Upper lobe of right lung (tissue), 1 donor: ENCODE measurements around the gene ERGIC1. TPM values are rescaled to one million over a fixed set of nuclear protein-coding genes. Genes with fewer than 3 reads are reported as not detected.

Experiments
- ATAC-seq: fragments of 200-7000 bp; cut with Tn5 transposase; one replicate; pipeline ENCODE4 v1.9.1; 2020; ENCODE audit warnings: mild to moderate bottlenecking, moderate library complexity
- DNase-seq: peaks from one replicate; pipeline ENCODE4 v3.0.0-alpha.2; 2020
- H3K27ac ChIP-seq: fragments of 200-600 bp; one replicate; pipeline ENCODE4 v1.8.0; 2022
- H3K27me3 ChIP-seq: fragments of 200-600 bp; one replicate; pipeline ENCODE4 v1.8.0; 2022; ENCODE audit warnings: mild to moderate bottlenecking
- H3K36me3 ChIP-seq: fragments of 200-600 bp; one replicate; pipeline ENCODE4 v1.8.0; 2022
- H3K4me1 ChIP-seq: fragments of 200-600 bp; one replicate; pipeline ENCODE4 v1.8.0; 2022
- H3K4me3 ChIP-seq: fragments of 200-600 bp; one replicate; pipeline ENCODE4 v1.8.0; 2022; ENCODE audit warnings: mild to moderate bottlenecking
- H3K9me3 ChIP-seq: fragments of 200-600 bp; one replicate; pipeline ENCODE4 v1.8.0; 2022
- CTCF ChIP-seq: fragments of 200-600 bp; IDR thresholded peaks from one replicate; pipeline ENCODE4 v1.8.0; 2022; ENCODE audit warnings: antibody characterized with exemption
- intact Hi-C: fragments of 100-400 bp; cut with DNase I; formaldehyde crosslinking; loops from one replicate; pipeline ENCODE4 v1.11.0; 2022
- total RNA-seq: library from RNA; stranded (reverse); fragmentation: NEBNext Ultra II Directional; extraction: Animal tissue kit (Norgen Biotek cat#: 25700); gene quantifications from one replicate; pipeline ENCODE4 v1.2.1, GENCODE V29; 2021
- donor health status: DM: no; HTN: yes; CAD: no; lungs with severe emphysema.

Gene ERGIC1
- total RNA-seq, 1 donor from 2014 or later, result 186 TPM

- no peak overlapping the region for H3K27ac ChIP-seq
- TF ChIP-seq CTCF, result no peak
- H3K9me3 ChIP-seq, result no peaks in the 10 kb centered on the region
- no peaks in the 10 kb centered on the region for H3K27me3 ChIP-seq
- H3K36me3 ChIP-seq, result peaks cover 61% of the 10 kb centered on the region
- no peak for DNase-seq
- intact Hi-C loops, result no loop called here
- H3K4me3 ChIP-seq, result no peak overlapping the region
- peaks cover 3% of the 10 kb centered on the region for H3K4me1 ChIP-seq
- ATAC-seq, result no peak
Measured at GRCh38 chr5:172919525-172920446, 85.7 kb downstream of the ERGIC1 start.

GRCh38 chr5:172920447-172920849 lies 86.4 kb downstream of the ERGIC1 start:
- Histone ChIP-seq H3K27ac (no peak overlapping the region), H3K4me3 (no peak overlapping the region), H3K9me3 (no peaks in the 10 kb centered on the region), H3K36me3 (peaks cover 55% of the 10 kb centered on the region), H3K27me3 (no peaks in the 10 kb centered on the region), H3K4me1 (peaks cover 9% of the 10 kb centered on the region)
- intact Hi-C loops, result no loop called here
- no peak for ATAC-seq
- DNase-seq, result no peak
- TF ChIP-seq CTCF, result no peak

GRCh38 chr5:172920995-172921394 lies 86.9 kb downstream of the ERGIC1 start:
- H3K4me1 ChIP-seq, result peaks cover 15% of the 10 kb centered on the region
- intact Hi-C loops, result no loop called here

GRCh38 chr5:172921906-172922305 lies 87.9 kb downstream of the ERGIC1 start:
- no peak overlapping the region for H3K27ac ChIP-seq
- ATAC-seq (no peak), DNase-seq (no peak)
- no peaks in the 10 kb centered on the region for H3K9me3 ChIP-seq
- peaks cover 54% of the 10 kb centered on the region for H3K36me3 ChIP-seq
- H3K4me3 ChIP-seq, result no peak overlapping the region
- TF ChIP-seq CTCF, result no peak
- intact Hi-C loops, result no loop called here
- H3K27me3 ChIP-seq, result no peaks in the 10 kb centered on the region
- peaks cover 16% of the 10 kb centered on the region for H3K4me1 ChIP-seq

More at GRCh38 chr5:172920995-172921394, 86.9 kb downstream of the ERGIC1 start:
- no peak for TF ChIP-seq CTCF
- no peak for ATAC-seq
- Histone ChIP-seq H3K27me3 (no peaks in the 10 kb centered on the region), H3K4me3 (no peak overlapping the region), H3K9me3 (no peaks in the 10 kb centered on the region), H3K27ac (no peak overlapping the region), H3K36me3 (peaks cover 55% of the 10 kb centered on the region)
- DNase-seq, result no peak

- DNase-seq (no peak), ATAC-seq (no peak)
- TF ChIP-seq CTCF, result no peak
- intact Hi-C loops, result no loop called here
- H3K36me3 ChIP-seq, result peaks cover 52% of the 10 kb centered on the region
- peaks cover 16% of the 10 kb centered on the region for H3K4me1 ChIP-seq
- no peaks in the 10 kb centered on the region for H3K9me3 ChIP-seq
- no peak overlapping the region for H3K4me3 ChIP-seq
- H3K27ac ChIP-seq, result no peak overlapping the region
- H3K27me3 ChIP-seq, result no peaks in the 10 kb centered on the region
Measured at GRCh38 chr5:172923539-172923938, 89.5 kb downstream of the ERGIC1 start.
